B cell (primary cell): ENCODE data around the gene MAP2K5.

Source experiments
- EZH2 ChIP-seq: IDR thresholded peaks from 2 replicates; pipeline ENCODE4 v1.6.1; 2012; ENCODE audit warnings: borderline replicate concordance, low read depth, mild to moderate bottlenecking, moderate library complexity, low read length; ENCODE audit not compliant: insufficient read depth, poor library complexity, severe bottlenecking
- TF ChIP-seq, protein P1 (sequence below): fragments of 200-600 bp; IDR thresholded peaks from one replicate; pipeline ENCODE4 v1.8.0; 2022; ENCODE audit warnings: antibody characterized with exemption, mild to moderate bottlenecking

GRCh38 chr15:67769497-67770357, 227.2 kb downstream of the MAP2K5 start:
- TF ChIP-seq, protein P1, sequence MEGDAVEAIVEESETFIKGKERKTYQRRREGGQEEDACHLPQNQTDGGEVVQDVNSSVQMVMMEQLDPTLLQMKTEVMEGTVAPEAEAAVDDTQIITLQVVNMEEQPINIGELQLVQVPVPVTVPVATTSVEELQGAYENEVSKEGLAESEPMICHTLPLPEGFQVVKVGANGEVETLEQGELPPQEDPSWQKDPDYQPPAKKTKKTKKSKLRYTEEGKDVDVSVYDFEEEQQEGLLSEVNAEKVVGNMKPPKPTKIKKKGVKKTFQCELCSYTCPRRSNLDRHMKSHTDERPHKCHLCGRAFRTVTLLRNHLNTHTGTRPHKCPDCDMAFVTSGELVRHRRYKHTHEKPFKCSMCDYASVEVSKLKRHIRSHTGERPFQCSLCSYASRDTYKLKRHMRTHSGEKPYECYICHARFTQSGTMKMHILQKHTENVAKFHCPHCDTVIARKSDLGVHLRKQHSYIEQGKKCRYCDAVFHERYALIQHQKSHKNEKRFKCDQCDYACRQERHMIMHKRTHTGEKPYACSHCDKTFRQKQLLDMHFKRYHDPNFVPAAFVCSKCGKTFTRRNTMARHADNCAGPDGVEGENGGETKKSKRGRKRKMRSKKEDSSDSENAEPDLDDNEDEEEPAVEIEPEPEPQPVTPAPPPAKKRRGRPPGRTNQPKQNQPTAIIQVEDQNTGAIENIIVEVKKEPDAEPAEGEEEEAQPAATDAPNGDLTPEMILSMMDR = no peak
- TF ChIP-seq EZH2 = no peak
